Activated CD8-positive, alpha-beta T cell treated with anti-CD3 and anti-CD28 coated beads, Interleukin-2, amount 10 ng/mL, durations not matched to agents 7 days and 5 days (primary cell): ENCODE measurements around the gene LAPTM4A. TPM values are rescaled to one million over a fixed set of nuclear protein-coding genes. Genes with fewer than 3 reads are reported as not detected.

Source experiments
- ATAC-seq: fragments of 150-1000 bp; cut with Tn5 transposase; one replicate; pipeline ENCODE4 v1.10.0; 2021; ENCODE audit warnings: moderate library complexity
- CTCF ChIA-PET: fragments of 350-600 bp; sonication (Branson Sonifier 250); formaldehyde crosslinking; loops from one replicate; lab custom pipeline; 2021; ENCODE audit warnings: antibody characterized with exemption; lab: Charles Lee
- POLR2A ChIA-PET: fragments of 350-600 bp; sonication (Branson Sonifier 250); formaldehyde crosslinking; loops from one replicate; lab custom pipeline; 2021; ENCODE audit warnings: antibody characterized with exemption; lab: Charles Lee
- DNase-seq: peaks from one replicate; pipeline ENCODE4 v3.0.0-alpha.2; 2020
- H3K27ac Mint-ChIP-seq: one replicate; pipeline ENCODE4 v1.8.0; 2021; ENCODE audit warnings: mild to moderate bottlenecking, mixed read lengths
- H3K27me3 Mint-ChIP-seq: one replicate; pipeline ENCODE4 v1.8.0; 2021; ENCODE audit warnings: low read depth, mixed read lengths
- H3K36me3 Mint-ChIP-seq: one replicate; pipeline ENCODE4 v1.8.0; 2021; ENCODE audit warnings: low read depth, mixed read lengths
- H3K4me1 Mint-ChIP-seq: one replicate; pipeline ENCODE4 v1.8.0; 2021; ENCODE audit warnings: low read depth, mixed read lengths
- H3K4me3 Mint-ChIP-seq: one replicate; pipeline ENCODE4 v1.8.0; 2021; ENCODE audit warnings: mild to moderate bottlenecking, mixed read lengths
- H3K9me3 Mint-ChIP-seq: one replicate; pipeline ENCODE4 v1.8.0; 2022; ENCODE audit warnings: mixed read lengths; ENCODE audit not compliant: insufficient read depth
- total RNA-seq, 2 experiments: library from RNA; stranded (reverse); gene quantifications; one replicate each; pipeline ENCODE4 v1.2.3, GENCODE V29; 2021

Gene LAPTM4A
- total RNA-seq, 2 experiments from 2014 or later, result 19.8 to 21.1 TPM

DNA sequence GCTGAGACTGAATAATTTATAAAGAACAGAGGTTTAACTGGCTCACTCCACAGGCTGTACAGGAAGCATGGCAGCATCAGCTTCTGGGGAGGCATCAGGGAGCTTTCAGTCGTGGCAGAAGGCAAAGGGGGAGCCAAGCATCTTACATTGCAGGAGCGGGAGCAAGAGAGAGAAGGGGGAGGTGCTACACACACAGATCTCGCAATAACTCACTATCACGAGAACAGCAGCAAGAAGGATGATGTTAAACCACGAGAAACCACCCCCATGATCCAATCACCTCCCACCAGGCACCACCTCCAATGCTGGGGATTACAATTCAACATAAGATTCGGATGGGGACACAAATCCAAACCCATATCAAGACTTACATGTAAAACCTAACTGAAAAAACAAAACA, 21.2 kb downstream of the LAPTM4A start:
- ATAC-seq (no peak), DNase-seq (no peak)
- H3K27me3 Mint-ChIP-seq, result no peaks in the 10 kb centered on the region
- H3K27ac Mint-ChIP-seq, result no peak overlapping the region
- H3K4me1 Mint-ChIP-seq, result no peaks in the 10 kb centered on the region
- no peak overlapping the region for H3K4me3 Mint-ChIP-seq
- POLR2A ChIA-PET, result no interaction called here
- CTCF ChIA-PET, result no interaction called here
- no peaks in the 10 kb centered on the region for H3K9me3 Mint-ChIP-seq
- H3K36me3 Mint-ChIP-seq, result peaks cover 59% of the 10 kb centered on the region

DNA sequence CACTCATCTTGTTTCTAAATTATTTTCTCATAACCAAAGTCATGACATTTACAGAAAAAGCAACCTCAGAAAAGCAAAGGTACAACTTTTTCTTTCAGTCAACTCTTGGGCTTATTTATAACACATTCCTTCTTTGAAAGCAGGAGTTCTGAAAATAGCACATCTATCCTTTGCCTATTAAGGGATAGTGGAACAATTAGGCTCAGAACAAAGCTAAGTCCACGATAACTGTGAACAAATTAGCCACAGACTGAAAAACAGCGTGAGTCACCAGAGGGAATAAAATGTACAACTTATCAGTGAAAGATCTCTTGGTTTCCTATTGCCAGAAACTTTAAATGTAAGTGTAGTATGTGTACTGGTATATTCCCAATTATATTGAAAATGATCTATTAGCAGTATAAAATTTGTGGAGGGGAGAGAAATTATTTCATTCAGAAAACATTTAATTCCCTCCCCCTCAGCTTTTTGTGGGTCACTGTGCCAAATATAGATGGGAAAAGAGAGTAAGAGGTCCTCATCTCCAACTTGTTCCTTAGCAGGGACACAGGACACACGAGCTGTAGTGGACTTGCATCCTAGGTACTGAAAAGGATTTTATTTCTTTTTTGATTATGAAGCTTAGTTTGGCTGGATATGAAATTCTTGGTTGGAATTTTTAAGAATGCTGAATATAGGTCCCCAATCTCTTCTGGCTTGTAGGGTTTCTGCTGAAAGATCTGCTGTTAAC, 23.6 kb downstream of the LAPTM4A start:
- DNase-seq (no peak), ATAC-seq (no peak)
- no peaks in the 10 kb centered on the region for H3K9me3 Mint-ChIP-seq
- H3K4me3 Mint-ChIP-seq, result no peak overlapping the region
- H3K27ac Mint-ChIP-seq, result no peak overlapping the region
- H3K36me3 Mint-ChIP-seq, result peaks cover 47% of the 10 kb centered on the region
- H3K4me1 Mint-ChIP-seq, result no peaks in the 10 kb centered on the region
- POLR2A ChIA-PET, result interaction anchor here (1.2 kb wide), 1 partner anchor 24 kb away, joined by 3 read pairs; the partner anchor contains the start of gene LAPTM4A
- CTCF ChIA-PET, result interaction anchor here (1.3 to 2.0 kb wide), 2 partner anchors 12 to 23 kb away, joined by 3 to 9 read pairs; partner anchors contain the start of gene LAPTM4A
- H3K27me3 Mint-ChIP-seq, result no peaks in the 10 kb centered on the region

DNA sequence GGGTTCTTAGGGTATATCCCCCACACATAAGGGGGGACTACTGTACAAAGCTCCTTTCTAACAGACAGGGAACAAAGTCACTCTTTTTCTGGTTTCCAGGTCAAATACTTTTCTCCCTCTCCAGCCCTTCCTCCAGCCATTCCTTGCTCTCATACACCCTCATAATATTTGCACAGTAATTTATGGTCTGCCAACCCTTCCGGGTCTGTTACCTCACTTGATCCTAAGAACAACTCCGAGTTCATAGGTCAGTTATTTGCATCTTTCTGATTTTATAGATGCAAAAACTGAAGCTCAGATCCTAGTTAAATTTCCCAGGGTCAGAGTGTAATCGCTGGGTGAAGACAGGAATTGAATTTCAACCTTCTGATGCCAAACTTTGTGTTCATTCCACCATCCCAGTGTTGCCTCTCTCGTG, 24.2 kb downstream of the LAPTM4A start:
- H3K9me3 Mint-ChIP-seq, result no peaks in the 10 kb centered on the region
- ChIA-PET POLR2A (interaction anchor here (1.2 kb wide), 1 partner anchor 24 kb away, joined by 3 read pairs; the partner anchor contains the start of gene LAPTM4A), CTCF (interaction anchor here (1.3 to 2.0 kb wide), 2 partner anchors 11 to 24 kb away, joined by 3 to 9 read pairs; partner anchors contain the start of gene LAPTM4A)
- H3K4me1 Mint-ChIP-seq, result no peaks in the 10 kb centered on the region
- H3K4me3 Mint-ChIP-seq, result no peak overlapping the region
- no peak for DNase-seq
- no peaks in the 10 kb centered on the region for H3K27me3 Mint-ChIP-seq
- no peak overlapping the region for H3K27ac Mint-ChIP-seq
- H3K36me3 Mint-ChIP-seq, result peaks cover 41% of the 10 kb centered on the region
- ATAC-seq, result no peak

DNA sequence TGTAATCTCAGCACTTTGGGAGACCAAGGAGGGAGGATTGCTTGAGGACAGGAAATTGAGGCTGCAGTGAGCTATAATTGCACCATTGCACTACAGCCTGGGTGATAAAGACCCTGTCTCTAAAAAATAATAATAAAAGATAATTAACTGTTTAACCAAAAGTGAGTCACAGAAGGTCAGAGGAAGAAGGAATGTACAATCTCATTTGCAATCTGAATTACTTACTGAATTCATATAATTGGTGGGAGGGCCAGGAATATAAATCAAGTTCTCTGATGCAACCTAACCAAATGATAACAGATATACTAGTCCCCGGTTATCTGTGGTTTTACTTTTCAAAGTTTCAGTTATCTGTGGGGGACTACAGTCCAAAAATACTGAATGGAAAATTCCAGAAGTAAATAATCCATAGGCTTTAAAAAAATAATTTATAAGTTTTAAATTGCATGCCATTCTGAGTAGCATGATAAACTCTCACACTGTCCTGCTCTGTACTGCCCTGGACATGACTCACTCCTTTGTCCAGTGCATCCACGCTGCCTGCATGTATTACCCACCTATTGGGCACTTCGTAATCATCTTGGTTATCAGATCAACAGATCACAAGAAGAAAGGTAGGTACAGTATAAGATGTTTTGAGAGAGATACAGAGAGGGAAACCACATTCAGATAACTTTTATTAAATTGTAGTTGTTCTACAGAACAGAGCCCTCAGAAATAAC, 26.2 kb downstream of the LAPTM4A start:
- ATAC-seq (no peak), DNase-seq (no peak)
- ChIA-PET POLR2A (no interaction called here), CTCF (interaction anchor here (2.0 kb wide), 1 partner anchor 10 kb away, joined by 8 read pairs; no protein-coding TSS in a partner anchor)
- Mint-ChIP-seq H3K27ac (no peak overlapping the region), H3K9me3 (peaks cover 14% of the 10 kb centered on the region), H3K36me3 (peaks cover 37% of the 10 kb centered on the region), H3K4me3 (no peak overlapping the region), H3K27me3 (no peaks in the 10 kb centered on the region), H3K4me1 (no peaks in the 10 kb centered on the region)

DNA sequence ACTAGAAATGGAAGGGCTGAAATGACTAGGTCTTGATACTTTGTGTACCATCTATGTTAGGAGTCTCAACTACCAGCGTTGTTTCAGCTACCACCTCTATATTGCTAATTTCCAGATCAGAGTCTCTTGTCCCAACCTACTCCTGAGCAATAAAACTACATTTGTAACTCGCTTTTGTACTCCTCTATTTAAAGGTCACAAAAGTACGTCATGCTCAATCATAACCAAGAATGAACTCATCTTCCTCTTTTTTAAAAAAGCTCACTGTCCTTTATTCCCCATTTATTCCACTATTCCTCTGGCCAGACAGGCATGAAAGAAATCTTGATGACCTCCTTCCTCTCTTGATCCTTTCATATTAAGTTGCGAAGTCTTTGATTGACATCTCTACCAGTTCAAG, 27.7 kb downstream of the LAPTM4A start:
- CTCF ChIA-PET, result interaction anchor here (0.6 to 2.0 kb wide), 2 partner anchors 8 to 304 kb away, joined by 3 to 8 read pairs; no protein-coding TSS in a partner anchor
- no peak for DNase-seq
- peaks cover 21% of the 10 kb centered on the region for H3K36me3 Mint-ChIP-seq
- no peaks in the 10 kb centered on the region for H3K4me1 Mint-ChIP-seq
- H3K9me3 Mint-ChIP-seq, result peaks cover 14% of the 10 kb centered on the region
- no peak for ATAC-seq
- H3K4me3 Mint-ChIP-seq, result no peak overlapping the region
- H3K27ac Mint-ChIP-seq, result no peak overlapping the region
- no peaks in the 10 kb centered on the region for H3K27me3 Mint-ChIP-seq
- POLR2A ChIA-PET, result no interaction called here

DNA sequence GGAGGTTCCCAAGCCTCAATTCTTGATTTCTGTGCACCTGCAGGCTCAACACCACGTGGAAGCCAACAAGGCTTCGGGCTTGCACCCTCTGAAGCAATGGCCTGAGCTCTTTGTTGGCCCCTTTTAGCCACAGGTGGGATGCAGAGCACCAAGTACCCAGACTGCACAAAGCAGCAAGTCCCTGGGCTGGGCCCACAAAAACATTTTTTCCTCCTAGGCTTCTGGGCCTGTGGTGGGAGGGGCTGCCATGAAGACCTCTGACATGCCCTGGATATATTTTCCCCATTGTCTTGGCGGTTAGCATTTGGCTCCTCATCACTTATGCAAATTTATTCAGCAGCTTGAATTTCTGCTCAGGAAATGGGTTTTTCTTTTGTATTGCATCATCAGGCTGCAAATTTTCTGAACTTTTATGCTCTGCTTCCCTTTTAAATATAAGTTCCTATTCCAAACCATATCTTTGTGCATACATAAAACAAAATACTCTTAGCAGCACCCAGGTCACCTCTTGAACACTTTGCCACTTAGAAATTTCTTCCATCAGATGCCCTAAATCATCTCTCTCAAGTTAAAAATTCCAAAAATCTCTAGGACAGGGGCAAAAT, 29.9 kb downstream of the LAPTM4A start:
- Mint-ChIP-seq H3K4me1 (no peaks in the 10 kb centered on the region), H3K4me3 (no peak overlapping the region), H3K27me3 (no peaks in the 10 kb centered on the region), H3K9me3 (peaks cover 14% of the 10 kb centered on the region), H3K36me3 (peaks cover 11% of the 10 kb centered on the region), H3K27ac (no peak overlapping the region)
- POLR2A ChIA-PET, result no interaction called here
- CTCF ChIA-PET, result no interaction called here
- DNase-seq (no peak), ATAC-seq (no peak)

DNA sequence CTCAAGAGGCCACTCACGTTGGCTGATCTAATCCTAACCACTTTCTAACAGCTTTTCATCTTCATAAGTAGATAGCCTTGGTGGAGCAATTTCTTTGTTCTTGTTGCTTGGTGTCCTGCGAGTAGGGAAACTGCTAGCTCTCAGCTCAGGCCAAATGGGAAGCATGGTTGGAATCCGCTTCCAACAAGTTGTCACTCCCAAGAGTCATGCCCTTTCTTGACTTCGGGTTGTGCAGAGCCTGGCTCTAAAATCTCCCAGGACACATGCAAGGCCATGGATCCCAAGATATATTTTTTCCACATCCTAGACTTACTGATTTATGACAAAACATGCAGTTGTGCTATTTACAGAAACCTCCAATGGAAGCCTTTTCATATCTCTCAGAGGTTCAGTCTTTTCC, 31.7 kb downstream of the LAPTM4A start:
- Mint-ChIP-seq H3K36me3 (peaks cover 11% of the 10 kb centered on the region), H3K9me3 (peaks cover 14% of the 10 kb centered on the region), H3K4me3 (no peak overlapping the region), H3K27me3 (peaks cover 4% of the 10 kb centered on the region), H3K27ac (no peak overlapping the region), H3K4me1 (no peaks in the 10 kb centered on the region)
- DNase-seq, result no peak
- ATAC-seq, result no peak
- POLR2A ChIA-PET, result no interaction called here
- CTCF ChIA-PET, result no interaction called here

DNA sequence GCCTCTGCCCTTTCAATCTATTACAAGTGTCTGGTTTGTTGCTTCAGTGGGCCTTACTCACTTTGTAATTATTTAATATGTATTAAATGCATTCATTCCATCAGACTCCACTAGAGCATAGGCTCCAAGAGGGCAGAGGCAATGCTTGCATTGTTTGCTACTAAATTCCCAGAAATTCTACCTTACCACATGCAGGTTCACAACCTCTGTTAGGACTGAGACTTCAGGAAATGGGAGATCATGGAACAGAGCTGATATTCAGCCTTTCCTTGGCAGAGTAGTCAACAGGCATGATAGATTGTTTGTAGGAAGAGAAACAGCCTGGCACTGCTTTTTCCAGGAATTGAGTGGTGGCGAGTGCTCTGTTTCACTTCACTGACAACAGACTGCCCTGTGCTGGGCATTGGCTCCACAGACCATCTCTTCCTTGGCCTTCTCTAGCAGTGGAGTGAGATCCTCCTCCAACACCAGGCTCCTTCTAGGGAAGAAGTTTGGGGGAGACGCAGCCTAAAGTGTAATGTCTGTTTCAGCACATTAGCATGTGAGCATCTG, 32.8 kb downstream of the LAPTM4A start:
- no peak for DNase-seq
- H3K9me3 Mint-ChIP-seq, result peaks cover 14% of the 10 kb centered on the region
- ATAC-seq, result no peak
- H3K27ac Mint-ChIP-seq, result no peak overlapping the region
- H3K4me1 Mint-ChIP-seq, result no peaks in the 10 kb centered on the region
- CTCF ChIA-PET, result no interaction called here
- H3K36me3 Mint-ChIP-seq, result peaks cover 11% of the 10 kb centered on the region
- POLR2A ChIA-PET, result no interaction called here
- peaks cover 13% of the 10 kb centered on the region for H3K27me3 Mint-ChIP-seq
- H3K4me3 Mint-ChIP-seq, result no peak overlapping the region

DNA sequence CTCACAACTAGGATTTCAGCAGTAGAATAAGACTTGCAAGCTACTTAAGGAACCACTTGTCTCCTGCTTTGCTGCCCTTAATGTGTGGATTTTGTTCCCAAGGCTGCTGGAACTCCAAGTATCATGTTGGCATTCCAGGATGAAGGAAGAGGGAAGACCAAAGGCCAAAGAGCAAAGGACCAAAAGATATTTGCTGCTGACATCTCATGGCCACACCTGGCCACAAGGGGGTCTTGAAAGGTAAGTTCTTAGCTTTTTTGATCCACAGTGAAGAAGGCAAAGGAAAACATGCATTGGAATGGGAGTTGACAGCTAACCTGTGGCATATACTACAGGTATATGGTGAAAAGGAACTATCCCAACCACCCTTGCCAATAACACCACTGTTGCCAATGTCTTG, 35.1 kb downstream of the LAPTM4A start:
- ATAC-seq (no peak), DNase-seq (no peak)
- Mint-ChIP-seq H3K4me1 (peaks cover 12% of the 10 kb centered on the region), H3K36me3 (peaks cover 4% of the 10 kb centered on the region), H3K9me3 (peaks cover 6% of the 10 kb centered on the region), H3K27me3 (peaks cover 29% of the 10 kb centered on the region), H3K4me3 (no peak overlapping the region), H3K27ac (no peak overlapping the region)
- POLR2A ChIA-PET, result interaction anchor here (0.6 kb wide), 1 partner anchor 26 kb away, joined by 3 read pairs; no protein-coding TSS in a partner anchor
- CTCF ChIA-PET, result interaction anchor here (0.8 to 3.7 kb wide), 29 partner anchors 8 to 209 kb away, joined by 3 to 34 read pairs (median 8); partner anchors contain the start of genes LAPTM4A, SDC1 and WDR35

DNA sequence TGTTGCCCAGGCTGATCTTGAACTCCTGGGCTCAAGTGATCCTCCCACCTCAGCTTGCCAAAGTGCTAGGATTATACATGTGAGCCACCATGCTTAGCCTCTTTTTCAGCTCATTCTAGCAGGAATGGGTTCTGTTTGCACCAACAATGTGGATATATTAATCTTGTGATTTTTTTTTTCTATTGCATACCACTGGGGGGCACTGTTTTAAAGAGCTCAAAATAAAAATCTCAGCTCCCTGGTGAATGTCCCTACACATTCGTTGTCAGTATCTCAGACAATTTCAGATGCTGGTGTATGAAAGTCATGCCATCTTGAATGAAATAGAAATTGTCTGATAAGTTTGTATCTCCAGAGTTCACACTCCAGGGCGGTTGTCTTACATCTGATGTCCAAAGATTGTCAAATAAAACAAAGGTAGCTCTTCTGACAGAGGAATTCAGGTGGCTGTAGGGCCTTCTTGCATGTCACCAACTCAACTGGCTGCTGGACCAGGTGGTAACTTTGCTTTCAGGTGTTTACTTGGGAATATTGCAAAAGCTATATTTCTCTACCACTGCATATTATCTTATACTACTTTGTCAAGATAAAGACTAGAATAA, 35.8 kb downstream of the LAPTM4A start:
- ChIA-PET CTCF (interaction anchor here (0.6 to 3.7 kb wide), 46 partner anchors 9 to 248 kb away, joined by 3 to 34 read pairs (median 4); partner anchors contain the start of genes LAPTM4A, SDC1 and WDR35), POLR2A (interaction anchor here (0.6 to 1.2 kb wide), 2 partner anchors 27 to 36 kb away, joined by 3 to 4 read pairs; partner anchors contain the start of gene LAPTM4A)
- Mint-ChIP-seq H3K9me3 (peaks cover 2% of the 10 kb centered on the region), H3K36me3 (peaks cover under 1% of the 10 kb centered on the region), H3K4me3 (no peak overlapping the region), H3K4me1 (peaks cover 12% of the 10 kb centered on the region), H3K27me3 (peaks cover 34% of the 10 kb centered on the region), H3K27ac (no peak overlapping the region)
- ATAC-seq (no peak), DNase-seq (no peak)
